Kidney epithelial cell (primary cell): ENCODE results near the gene ATAD5. TPM values are rescaled to one million over a fixed set of nuclear protein-coding genes. Genes with fewer than 3 reads are reported as not detected.
"Not testable (repeated sequence)": the region's sequence is repeated elsewhere in the genome, so short reads cannot be mapped to it uniquely, and the experiment has no call there.

ENCODE experiments used
- DNase-seq: peaks from one replicate; pipeline ENCODE4 v3.0.0-alpha.2; 2010; ENCODE audit warnings: low read depth
- H3K27me3 ChIP-seq: 2 replicates; pipeline ENCODE4 v1.6.0; 2011; ENCODE audit warnings: low read length; ENCODE audit not compliant: control insufficient read depth, insufficient read depth
- H3K36me3 ChIP-seq: 2 replicates; pipeline ENCODE4 v1.5.1; 2011; ENCODE audit warnings: low read length; ENCODE audit not compliant: control insufficient read depth, insufficient read depth
- H3K4me3 ChIP-seq: 2 replicates; pipeline ENCODE4 v1.5.1; 2011; ENCODE audit warnings: low read depth, mild to moderate bottlenecking, control low read depth, low read length
- CTCF ChIP-seq: IDR thresholded peaks from 2 replicates; pipeline ENCODE4 v1.5.1; 2011; ENCODE audit warnings: mild to moderate bottlenecking, moderate library complexity, low read length, control low read depth, inconsistent platforms; ENCODE audit not compliant: insufficient read depth, poor library complexity, severe bottlenecking
- total RNA-seq: library from RNA; depleted of rRNA; stranded (reverse); fragments of >200 nt; gene quantifications from 2 replicates; pipeline ENCODE4 v1.2.3, GENCODE V29; 2015

Gene ATAD5
- total RNA-seq, 1 donor from 2014 or later, result 3.8 TPM

DNA sequence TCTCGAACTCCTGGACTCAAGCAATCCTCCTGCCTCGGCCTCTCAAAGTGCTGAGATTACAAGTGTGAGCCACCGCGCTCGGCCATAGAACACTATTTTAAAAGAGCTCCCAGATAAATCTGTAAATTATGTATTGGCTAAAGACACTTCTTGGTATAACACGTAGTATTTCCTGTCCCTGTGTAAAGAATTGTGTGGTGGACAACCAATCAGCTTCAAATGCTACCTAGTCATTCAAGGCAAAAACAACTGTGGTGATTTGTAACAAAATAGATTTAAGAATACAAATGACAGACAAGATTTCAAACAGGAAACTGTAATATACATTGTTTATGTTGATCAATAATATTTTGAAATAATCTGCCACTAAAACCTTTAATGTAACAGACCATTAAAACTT is 21.9 kb upstream of the ATAD5 start:
- no peak for DNase-seq
- Histone ChIP-seq H3K27me3 (no peaks in the 10 kb centered on the region), H3K4me3 (no peak overlapping the region), H3K36me3 (no peaks in the 10 kb centered on the region)
- no peak for TF ChIP-seq CTCF

DNA sequence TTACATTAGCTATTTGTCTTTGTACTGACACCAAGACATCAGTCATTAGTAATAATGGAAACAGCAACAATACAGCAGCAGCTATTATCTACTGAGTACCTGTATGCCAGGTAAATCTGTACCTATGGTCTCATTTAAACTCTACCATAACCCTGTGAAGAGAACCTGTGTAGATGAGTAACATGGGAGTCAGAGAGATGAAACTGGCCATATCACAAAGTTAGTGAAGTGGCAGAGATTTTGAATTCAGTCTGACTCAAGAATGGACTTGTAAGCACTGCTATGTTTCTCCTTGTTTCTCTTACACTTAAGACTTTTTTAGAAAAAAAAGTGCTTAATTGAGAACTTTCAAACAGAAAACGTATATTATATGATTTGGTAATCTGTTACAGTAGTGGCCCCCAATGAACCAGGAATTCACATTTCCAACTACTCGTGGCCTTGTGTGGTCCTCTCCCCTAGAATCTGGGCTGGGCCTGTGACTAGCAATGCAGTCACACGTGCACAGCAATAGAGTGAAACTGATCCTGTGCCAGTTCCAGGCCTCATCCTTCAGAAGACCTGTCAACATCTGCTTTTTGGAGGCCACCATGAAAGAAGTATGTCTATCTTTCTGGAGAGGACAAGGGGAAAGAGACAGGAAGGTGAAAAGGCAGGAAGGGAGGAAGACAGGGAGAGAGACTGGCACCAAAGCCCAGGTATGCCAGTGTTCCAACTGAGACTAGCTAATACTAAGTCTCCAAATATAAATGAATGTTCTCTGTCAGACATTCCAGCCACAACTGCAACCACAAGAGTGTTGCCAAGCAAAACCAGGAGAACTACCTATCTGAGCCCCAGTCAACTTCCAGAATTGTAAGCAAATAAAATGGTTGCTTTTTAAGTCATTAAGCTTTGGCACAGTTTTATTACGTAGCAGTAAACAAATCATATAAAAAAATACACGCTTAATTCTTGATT is 19.3 kb upstream of the ATAD5 start:
- DNase-seq, result no peak
- no peak for TF ChIP-seq CTCF
- no peak overlapping the region for H3K4me3 ChIP-seq
- no peaks in the 10 kb centered on the region for H3K36me3 ChIP-seq
- no peaks in the 10 kb centered on the region for H3K27me3 ChIP-seq

- H3K4me3 ChIP-seq, DNase-seq, H3K36me3 ChIP-seq, H3K27me3 ChIP-seq: not testable (repeated sequence)
These were observed 17.5 kb upstream of the ATAD5 start for GRCh38 chr17:30814236-30814635.

GRCh38 chr17:30814860-30815259 is 16.9 kb upstream of the ATAD5 start:
- not testable (repeated sequence) for H3K27me3 ChIP-seq, H3K4me3 ChIP-seq, DNase-seq, H3K36me3 ChIP-seq

DNA sequence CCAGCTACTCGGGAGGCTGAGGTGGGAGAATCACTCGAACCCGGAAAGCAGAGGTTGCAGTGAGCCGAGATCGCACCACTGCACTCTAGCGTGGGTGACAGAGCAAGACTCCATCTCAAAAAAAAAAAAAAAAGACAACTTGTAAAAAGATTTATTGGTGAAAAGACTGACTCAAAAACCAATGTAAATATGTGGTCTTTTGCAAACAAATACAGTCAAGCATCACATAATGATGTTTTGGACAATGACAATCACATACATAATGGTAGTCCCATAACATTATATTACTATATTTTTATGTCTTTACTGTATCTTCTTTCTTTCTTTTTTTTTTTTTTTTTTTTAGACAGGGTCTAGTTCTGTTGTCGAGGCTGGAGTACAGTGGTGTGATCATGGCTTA is 15.6 kb upstream of the ATAD5 start:
- DNase-seq, result no peak
- Histone ChIP-seq H3K27me3 (no peaks in the 10 kb centered on the region), H3K4me3 (no peak overlapping the region), H3K36me3 (no peaks in the 10 kb centered on the region)
- no peak for TF ChIP-seq CTCF

DNA sequence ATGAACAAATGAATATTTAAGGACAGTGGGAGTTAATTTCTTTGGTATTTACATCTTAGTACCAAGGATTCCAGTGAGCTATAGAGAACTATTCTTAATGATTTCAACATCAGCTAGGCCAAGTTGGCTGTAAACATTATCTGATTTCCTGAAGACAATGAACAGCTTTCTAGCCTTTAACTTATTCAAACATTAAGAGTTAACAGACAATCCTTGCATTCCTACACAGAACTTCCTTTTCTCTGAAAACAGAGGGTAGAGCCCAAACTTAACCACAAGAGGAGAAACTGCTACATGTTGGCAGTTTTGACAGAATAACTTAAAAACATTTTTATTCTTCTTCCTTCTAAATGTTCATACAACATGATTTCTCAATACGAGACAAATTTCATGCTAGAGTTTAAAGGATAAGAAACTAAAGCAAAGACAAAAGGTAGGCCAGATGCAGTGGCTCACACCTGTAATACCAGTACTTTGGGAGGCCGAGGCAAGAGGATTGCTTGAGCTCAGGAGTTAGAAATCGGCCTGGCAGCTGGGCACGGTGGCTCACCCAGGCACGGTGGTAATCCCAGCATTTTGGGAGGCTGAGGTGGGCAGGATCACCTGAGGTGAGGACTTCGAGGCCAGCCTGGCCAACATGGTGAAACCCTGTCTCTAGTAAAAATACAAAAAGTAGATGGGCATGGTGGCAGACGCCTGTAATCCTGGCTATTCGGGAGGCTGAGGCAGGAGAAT is 11.6 kb upstream of the ATAD5 start:
- no peak for DNase-seq
- no peak overlapping the region for H3K4me3 ChIP-seq
- H3K27me3 ChIP-seq, result no peaks in the 10 kb centered on the region
- no peak for TF ChIP-seq CTCF
- no peaks in the 10 kb centered on the region for H3K36me3 ChIP-seq
